ENCODE measurements around the gene CCDC57.

The CCDC57 gene

GRCh38 chr17:82092995-82093751 lies 119.5 kb downstream of the CCDC57 start:
- Histone ChIP-seq H3K36me3 (ENCODE audit: control insufficient read depth, low read length) (peaks cover 93% of the 10 kb centered on the region), H3F3A (ENCODE audit: control insufficient read depth, insufficient read depth) (no peaks in the 10 kb centered on the region), H3K27ac (ENCODE audit: low read depth, low read length) (no peak overlapping the region), H3K4me1 (ENCODE audit: control insufficient read depth, low read length) (peaks cover 13% of the 10 kb centered on the region), H3K79me2 (ENCODE audit: control insufficient read depth, low read length) (peaks cover 50% of the 10 kb centered on the region), H3K9me2 (replicated peaks; ENCODE audit: control insufficient read depth, low read length) (no peaks in the 10 kb centered on the region), H3K4me3 (ENCODE audit: low read length) (no peak overlapping the region), H4K20me1 (ENCODE audit: control insufficient read depth, insufficient read depth, low read depth, low read length) (peaks cover 20% of the 10 kb centered on the region), H3K27me3 (ENCODE audit: control insufficient read depth, low read length) (no peaks in the 10 kb centered on the region), H3K9me3 (ENCODE audit: control insufficient read depth, insufficient read depth, low read length) (no peaks in the 10 kb centered on the region), H3K4me2 (ENCODE audit: low read length) (no peak overlapping the region)
- no peak for TF ChIP-seq CTCF (IDR thresholded peaks at IDR 0.05; ENCODE audit: low read depth, low read length, poor library complexity, severe bottlenecking)
- TF ChIP-seq EZH2phosphoT487 (IDR thresholded peaks at IDR 0.05; ENCODE audit: borderline replicate concordance, low read length): no peak

- Histone ChIP-seq H3K79me2 (ENCODE audit: control insufficient read depth, low read length) (peaks cover 47% of the 10 kb centered on the region), H3K36me3 (ENCODE audit: control insufficient read depth, low read length) (peaks cover 95% of the 10 kb centered on the region), H4K20me1 (ENCODE audit: control insufficient read depth, insufficient read depth, low read depth, low read length) (peaks cover 20% of the 10 kb centered on the region), H3K27me3 (ENCODE audit: control insufficient read depth, low read length) (no peaks in the 10 kb centered on the region), H3K9me2 (replicated peaks; ENCODE audit: control insufficient read depth, low read length) (no peaks in the 10 kb centered on the region), H3K27ac (ENCODE audit: low read depth, low read length) (no peak overlapping the region), H3K9me3 (ENCODE audit: control insufficient read depth, insufficient read depth, low read length) (no peaks in the 10 kb centered on the region), H3K4me1 (ENCODE audit: control insufficient read depth, low read length) (peaks cover 13% of the 10 kb centered on the region), H3K4me2 (ENCODE audit: low read length) (no peak overlapping the region), H3F3A (ENCODE audit: control insufficient read depth, insufficient read depth) (no peaks in the 10 kb centered on the region), H3K4me3 (ENCODE audit: low read length) (no peak overlapping the region)
- TF ChIP-seq EZH2phosphoT487 (IDR thresholded peaks at IDR 0.05; ENCODE audit: borderline replicate concordance, low read length): no peak
- TF ChIP-seq CTCF (IDR thresholded peaks at IDR 0.05; ENCODE audit: low read depth, low read length, poor library complexity, severe bottlenecking): no peak
These were observed 120.0 kb downstream of the CCDC57 start for GRCh38 chr17:82092628-82092994.

- Histone ChIP-seq H3K27ac (ENCODE audit: low read depth, low read length) (no peak overlapping the region), H3K9me2 (replicated peaks; ENCODE audit: control insufficient read depth, low read length) (no peaks in the 10 kb centered on the region), H3F3A (ENCODE audit: control insufficient read depth, insufficient read depth) (no peaks in the 10 kb centered on the region), H3K9me3 (ENCODE audit: control insufficient read depth, insufficient read depth, low read length) (no peaks in the 10 kb centered on the region), H3K79me2 (ENCODE audit: control insufficient read depth, low read length) (peaks cover 42% of the 10 kb centered on the region), H3K27me3 (ENCODE audit: control insufficient read depth, low read length) (no peaks in the 10 kb centered on the region), H3K36me3 (ENCODE audit: control insufficient read depth, low read length) (peaks cover 95% of the 10 kb centered on the region), H3K4me3 (ENCODE audit: low read length) (no peak overlapping the region), H3K4me1 (ENCODE audit: control insufficient read depth, low read length) (peaks cover 13% of the 10 kb centered on the region), H3K4me2 (ENCODE audit: low read length) (no peak overlapping the region), H4K20me1 (ENCODE audit: control insufficient read depth, insufficient read depth, low read depth, low read length) (peaks cover 20% of the 10 kb centered on the region)
- TF ChIP-seq EZH2phosphoT487 (IDR thresholded peaks at IDR 0.05; ENCODE audit: borderline replicate concordance, low read length) (no peak), CTCF (IDR thresholded peaks at IDR 0.05; ENCODE audit: low read depth, low read length, poor library complexity, severe bottlenecking) (no peak)
These were observed 120.5 kb downstream of the CCDC57 start for GRCh38 chr17:82092094-82092586.
